Measurements from ENCODE around the gene FFAR1.
"Not testable (repeated sequence)": the region's sequence is repeated elsewhere in the genome, so short reads cannot be mapped to it uniquely, and the experiment has no call there.

FFAR1 gene

DNA sequence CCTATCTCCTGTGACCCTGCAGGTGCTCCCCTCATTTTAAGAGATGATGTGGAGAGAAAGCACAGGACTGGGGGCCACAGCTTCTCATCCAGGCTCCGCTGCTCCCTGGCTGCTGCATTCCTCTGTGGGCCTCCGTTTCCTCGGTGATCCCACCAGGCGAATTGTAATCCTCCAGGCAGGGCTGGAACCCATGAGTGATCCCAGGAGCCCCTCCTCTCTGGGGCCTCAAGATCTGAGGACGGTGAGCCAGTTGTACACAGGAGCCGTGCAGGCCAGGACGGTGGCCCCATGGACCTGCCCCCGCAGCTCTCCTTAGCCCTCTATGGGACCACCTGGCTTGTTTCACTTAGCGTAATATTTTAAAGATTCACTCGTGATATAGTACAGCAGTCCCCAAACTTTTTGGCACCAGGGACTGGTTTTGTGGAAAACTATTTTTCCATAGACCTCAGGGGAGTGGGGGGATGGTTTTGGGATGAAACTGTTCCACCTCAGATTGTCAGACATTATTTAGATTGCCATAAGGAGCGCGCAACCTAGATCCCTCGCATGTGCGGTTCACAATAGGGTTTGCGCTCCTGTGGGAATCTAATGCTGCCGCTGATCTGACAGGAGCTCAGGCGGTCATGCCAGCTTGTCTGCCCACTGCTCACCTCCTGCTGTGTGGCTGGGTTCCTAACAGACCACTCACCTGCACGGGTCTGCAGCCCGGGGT is 16.2 kb downstream of the FFAR1 start:
- DNase-seq, result no peak

DNA sequence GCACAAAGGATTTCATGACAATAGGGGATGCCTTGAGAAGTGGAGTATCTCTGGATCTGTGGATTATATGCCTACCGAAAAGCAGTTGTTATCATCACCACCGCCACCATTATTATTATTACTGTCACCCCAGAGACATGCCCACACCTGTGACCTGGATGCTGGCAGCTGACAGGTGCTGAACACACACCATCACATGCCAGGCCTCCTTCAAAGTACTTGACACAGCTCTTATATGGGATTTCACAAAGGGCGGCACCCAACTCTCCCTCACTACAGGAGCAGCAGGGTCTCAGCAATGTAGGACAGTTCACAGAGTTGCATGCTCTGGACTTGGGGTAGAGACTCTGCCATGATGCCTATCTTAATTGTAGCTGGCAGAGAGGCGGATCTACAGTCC is 17.6 kb downstream of the FFAR1 start:
- DNase-seq, result no peak

DNA sequence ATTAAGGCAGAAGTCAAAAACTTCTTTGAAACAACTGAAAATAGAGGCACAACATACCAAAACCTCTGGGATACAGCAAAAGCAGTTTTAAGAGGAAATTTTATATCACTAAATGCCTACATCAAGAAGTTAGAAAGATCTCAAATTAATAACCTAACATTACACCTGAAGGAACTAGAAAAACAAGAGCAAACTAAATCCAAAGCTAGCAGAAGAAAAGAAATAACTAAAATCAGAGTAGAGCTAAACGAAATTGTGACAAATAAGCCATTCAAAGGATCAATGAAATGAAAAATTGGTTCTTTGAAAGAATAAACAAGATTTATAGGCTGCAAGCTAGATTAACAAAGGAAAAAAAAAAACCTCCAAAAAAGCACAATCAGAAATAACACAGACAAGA is 20.7 kb downstream of the FFAR1 start:
- DNase-seq, result no peak

DNA sequence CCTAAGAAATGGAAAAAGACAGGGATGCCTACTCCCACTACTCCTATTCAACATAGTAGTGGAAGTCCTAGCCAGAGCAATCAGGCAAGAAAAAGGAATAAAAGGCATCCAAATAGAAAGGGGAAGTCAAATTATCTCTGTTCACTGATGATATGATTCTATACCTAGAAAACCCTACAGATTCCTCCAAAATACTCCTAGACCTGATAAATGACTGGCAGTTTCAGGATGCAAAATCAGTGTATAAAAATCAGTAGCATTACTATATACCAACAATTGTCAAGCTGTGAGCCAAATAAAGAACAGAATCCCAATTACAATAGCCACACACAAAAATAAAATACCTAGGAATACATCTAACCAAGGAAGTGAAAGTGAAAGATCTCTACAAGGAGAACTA is 21.8 kb downstream of the FFAR1 start:
- no peak for DNase-seq

DNA sequence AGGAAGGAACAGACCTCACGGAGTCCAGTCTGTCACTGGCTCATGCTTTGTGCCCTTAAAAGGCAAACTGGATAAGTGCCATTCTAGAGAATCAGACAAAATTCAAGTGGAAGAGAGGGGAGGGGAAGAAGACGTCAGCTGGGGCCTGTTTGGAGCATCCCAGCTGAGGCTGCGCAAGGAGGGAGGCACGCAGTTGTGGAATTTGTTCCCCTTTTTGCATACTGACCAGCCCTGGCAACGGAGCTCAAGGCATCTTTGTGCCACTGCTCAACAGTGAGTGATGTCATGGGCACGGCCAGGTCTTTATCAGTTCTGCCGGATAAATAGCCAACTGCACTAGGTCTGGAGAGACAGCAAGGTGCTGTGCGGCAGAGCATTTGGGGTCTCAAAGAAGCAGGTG is 23.0 kb downstream of the FFAR1 start, which contains the start of gene GPR42:
TSS of gene GPR42 (plus strand) at position 347 of the 400 bp plus-strand sequence. CDS start 292 bp downstream, outside the sequence.
- no peak for DNase-seq

DNA sequence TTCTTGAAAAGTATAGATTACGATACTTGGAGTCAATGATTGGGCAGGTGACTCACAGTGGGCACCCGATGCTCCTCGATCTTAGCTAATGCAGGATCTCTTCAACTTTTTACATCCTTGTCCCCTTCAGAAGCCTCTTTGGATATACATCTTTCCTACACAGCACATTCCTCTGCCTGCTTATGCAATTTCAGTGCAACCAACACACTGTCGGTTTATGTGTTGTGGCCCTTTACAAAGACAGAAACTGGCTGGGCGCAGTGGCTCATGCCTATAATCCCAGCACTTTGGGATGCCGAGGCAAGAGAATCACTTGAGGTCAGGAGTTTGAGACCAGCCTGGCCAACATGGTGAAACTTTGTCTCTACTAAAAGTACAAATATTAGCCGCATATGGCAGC is 25.8 kb downstream of the FFAR1 start:
- no peak for DNase-seq

DNA sequence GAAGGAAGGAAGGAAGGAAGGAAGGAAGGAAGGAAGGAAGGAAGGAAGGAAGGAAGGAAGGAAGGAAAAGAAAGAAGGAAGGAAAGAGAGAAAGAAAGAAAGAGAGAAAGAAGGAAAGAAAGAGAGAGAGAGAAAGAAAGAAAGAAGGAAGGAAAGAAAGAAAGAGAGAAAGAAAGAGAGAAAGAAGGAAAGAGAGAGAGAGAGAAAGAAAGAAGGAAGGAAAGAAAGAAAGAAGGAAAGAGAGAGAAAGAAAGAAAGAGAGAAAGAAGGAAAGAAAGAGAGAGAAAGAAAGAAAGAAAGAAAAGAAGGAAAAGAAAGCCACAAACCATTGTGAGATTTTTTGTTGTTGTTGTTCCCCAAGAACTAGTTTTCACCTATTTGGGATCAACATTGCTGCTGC is 26.3 kb downstream of the FFAR1 start:
- DNase-seq, result not testable (repeated sequence)

DNA sequence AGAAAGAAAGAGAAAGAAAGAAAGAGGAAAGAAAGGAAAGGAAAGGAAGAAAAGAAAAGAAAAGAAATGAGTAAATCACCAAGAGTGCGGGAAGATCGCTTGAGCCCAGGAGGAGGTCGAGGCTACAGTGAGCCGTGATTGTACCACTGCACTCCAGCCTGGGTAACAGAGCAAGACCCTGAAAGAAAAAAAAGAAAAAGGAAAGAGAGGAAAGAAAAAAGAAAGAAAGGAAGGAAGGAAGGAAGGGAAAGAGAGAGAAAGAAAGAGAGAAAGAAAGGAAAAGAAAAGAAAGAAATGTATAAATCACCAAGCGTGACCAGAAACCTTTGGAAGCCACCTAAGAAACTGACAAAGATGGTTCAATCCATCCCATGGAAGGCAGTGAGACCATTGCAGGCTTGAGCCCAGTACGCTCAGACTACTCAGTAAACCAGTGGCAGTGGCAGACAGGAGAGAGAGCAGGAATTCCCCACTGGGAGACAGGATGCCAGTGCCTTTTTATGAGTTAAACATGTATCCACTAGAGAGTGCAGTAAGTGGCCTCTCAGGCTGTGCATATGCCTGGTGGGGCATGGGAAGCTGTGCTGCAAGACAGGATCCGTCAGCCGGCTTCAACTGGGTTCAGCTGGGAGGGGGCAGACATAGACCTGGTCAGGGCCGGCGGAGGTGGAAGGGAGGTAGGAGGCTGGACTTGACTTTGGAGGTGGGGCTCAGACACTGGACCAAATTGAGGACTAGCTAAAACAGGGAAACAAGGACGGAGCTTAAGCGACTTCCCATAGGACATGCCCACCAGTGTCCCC is 28.0 kb downstream of the FFAR1 start:
- no peak for DNase-seq

DNA sequence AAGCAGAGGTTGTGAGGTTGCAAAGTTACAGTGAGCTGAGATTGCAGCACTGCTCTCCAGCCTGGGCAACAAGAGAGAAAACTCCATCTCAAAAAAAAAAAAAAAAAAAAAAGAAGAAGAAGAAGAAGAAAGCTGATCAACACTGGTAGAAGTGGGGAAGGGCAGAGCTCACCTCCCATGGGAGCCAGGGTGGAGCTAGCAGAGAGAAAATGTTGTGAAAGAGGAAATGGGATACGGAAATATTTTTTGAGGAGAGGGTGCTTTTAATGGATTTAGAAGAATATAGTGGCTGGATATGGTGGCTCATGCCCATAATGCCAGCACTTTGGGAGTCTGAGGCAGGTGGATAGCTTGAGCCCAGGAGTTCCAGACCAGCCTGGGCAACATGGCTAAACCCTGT is 30.0 kb downstream of the FFAR1 start:
- DNase-seq, result no peak

DNA sequence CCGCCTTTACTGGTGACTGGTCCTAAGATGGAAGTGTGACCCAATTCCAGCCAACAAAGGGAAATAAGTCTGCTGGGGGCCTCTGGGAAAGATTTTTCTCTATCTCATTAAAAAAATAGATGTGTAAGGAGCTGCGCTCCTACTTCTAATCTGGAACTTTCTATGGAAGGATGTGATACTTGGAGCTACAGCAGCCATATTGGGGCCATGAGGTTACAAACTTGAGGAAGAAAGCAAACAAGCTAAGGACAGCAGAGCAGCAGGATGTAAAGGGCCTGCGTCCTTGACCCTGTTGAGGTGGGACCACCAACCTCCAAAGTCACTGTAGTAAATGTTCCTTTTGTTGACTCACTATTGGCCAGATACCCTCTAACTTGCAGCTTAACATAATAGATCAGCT is 30.7 kb downstream of the FFAR1 start:
- no peak for DNase-seq

DNA sequence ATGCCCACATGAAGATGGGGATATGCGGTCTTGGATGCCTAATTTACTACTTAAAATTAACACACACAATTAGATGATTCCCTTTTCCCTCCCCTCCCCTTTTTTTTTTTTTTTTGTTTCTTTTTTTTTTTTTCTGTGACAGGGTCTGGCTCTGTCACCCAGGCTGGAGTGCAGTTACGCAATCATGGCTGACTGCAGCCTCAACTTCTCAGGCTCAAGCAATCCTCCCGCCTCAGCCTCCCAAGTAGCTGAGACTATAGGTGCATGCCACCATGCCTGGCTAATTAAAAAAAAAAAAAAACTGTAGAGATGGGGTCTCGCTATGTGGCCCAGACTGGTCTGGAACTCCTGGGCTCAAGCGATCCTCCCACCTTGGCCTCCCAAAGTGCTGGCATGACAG is 31.8 kb downstream of the FFAR1 start:
- DNase-seq, result not testable (repeated sequence)

DNA sequence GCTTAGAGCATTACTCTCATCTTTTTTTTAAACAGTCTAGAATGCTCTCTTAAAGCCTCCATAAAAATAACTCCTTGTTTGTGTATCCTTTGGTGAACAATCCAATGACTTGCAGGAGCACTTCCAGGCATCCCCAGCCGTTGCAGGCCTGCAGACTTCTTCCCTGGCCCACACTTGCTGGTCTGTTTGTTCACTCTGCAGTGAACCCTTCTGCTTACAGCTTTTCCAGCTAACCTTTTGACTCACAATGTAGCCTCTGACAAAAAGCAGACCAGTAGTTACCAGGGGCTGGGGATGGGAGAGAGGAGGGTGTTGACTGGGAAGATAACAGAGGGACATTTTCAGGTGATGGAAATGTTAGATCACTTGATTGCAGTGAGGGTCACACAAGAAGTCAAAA is 32.3 kb downstream of the FFAR1 start:
- no peak for DNase-seq

DNA sequence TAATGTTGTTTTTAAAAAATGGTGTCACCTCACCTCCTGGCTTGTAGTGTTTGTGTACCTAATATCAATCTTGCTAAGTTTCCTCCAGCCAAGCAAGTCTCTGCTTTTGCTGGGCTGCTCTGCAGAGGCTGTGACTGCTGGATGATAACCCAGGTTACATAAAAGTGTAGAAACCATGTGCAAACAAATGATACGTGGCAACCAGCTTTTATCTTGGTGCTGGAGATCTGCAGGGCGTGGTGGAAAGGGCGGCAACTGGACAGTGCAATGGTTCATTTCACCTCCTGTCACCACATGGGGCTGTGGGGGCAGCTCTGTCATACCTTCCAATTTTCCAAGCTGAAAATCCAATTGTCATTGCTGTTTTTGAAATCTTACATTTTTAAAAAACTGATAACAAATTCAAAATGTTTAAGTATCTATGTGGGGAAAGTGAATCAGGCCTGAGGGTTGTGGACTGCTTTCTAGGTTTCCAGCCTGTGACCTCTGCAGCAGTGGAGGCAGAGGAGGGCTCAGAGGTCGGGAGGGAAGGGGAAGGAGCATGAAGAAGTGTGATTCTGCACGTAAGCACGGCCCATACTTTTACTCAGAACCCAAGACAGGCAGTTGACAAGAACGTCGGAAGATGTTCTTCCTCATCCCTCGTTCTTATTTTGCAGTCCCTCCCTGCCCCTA is 32.9 kb downstream of the FFAR1 start:
- no peak for DNase-seq

DNA sequence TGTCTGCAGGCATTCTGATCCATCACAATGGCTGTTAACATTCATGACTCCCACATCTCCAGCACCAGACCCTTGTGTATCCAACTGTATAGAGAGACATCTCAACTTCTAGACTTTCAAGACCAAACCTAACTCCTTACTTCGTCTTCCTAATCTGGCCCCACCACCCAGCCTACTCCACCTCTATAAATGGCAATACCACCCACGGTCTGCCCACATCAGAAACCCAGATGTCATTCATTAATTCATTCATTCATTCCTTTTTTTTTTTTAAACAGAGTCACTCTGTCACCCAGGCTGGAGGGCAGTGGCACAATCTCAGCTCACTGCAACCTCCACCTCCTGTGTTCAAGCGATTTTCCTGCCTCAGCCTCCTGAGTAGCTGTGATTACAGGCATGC is 33.6 kb downstream of the FFAR1 start:
- DNase-seq, result no peak

DNA sequence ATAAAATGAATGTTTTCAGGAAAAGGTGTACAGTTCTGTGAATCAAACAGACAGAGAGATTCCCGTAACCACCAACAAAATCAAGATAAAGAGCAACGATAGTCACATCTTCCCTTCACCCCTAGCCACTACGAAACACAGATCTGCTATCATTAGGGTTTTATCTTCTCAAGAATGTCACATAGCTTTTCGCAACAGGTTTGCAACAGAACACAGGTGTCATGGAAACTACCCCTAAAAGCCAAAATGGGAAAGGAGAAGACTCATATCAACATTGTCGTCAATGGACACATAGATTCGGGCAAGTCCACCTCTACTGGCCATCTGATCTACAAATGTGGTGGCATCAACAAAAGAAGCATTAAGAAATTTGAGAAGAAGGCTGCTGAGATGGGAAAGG is 34.2 kb downstream of the FFAR1 start:
- DNase-seq, result no peak

DNA sequence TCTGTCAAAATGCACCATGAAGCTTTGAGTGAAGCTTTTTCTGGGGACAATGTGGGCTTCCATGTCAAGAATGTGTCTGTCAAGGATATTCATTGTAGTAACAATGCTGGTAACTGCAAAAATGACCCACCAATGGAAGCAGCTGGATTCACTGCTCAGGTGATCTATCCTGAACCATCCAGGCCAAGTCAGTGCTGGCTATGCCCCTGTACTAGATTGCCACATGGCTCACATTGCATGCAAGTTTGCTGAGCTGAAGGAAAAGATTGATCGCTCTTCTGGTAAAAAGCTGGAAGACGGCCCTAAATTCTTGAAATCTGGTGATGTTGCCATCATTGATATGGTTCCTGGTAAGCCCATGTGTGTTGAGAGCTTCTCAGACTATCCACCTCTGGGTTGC is 35.8 kb downstream of the FFAR1 start:
- no peak for DNase-seq

DNA sequence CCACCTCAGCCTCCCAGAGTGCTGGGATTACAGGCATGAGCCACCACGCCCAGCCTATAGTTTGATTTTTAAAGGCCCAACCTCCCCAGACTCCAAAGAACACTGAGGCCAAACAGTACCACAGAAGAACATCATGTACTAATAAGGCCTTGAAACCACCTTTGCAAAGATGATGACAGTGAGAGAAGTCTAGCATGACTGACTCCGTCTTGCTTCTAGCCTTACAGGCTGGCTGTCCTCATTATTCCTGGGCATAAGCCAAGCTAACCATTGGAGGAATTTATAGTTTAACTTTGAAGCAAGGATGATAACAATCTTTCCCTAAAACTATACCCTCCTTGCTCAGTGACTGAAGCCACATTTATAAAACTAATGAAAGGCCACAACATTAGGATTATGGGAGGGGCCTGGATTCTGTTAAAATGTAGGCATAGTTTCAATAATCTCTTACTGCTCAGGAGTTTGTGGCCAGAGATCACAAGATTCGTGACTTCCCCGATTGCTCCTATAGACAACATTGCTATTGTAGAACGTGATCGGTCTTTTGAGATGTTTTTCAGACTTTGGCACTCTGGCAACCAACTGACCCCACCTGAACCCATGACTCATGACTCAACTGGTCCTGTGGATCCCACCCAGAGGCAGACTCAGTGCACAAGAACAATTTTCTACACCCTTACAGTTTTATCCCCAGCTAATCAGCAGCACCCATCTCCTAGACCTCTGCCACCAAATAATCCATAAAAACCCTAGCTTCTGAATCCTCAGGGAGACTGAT is 40.8 kb downstream of the FFAR1 start:
- no peak for DNase-seq

DNA sequence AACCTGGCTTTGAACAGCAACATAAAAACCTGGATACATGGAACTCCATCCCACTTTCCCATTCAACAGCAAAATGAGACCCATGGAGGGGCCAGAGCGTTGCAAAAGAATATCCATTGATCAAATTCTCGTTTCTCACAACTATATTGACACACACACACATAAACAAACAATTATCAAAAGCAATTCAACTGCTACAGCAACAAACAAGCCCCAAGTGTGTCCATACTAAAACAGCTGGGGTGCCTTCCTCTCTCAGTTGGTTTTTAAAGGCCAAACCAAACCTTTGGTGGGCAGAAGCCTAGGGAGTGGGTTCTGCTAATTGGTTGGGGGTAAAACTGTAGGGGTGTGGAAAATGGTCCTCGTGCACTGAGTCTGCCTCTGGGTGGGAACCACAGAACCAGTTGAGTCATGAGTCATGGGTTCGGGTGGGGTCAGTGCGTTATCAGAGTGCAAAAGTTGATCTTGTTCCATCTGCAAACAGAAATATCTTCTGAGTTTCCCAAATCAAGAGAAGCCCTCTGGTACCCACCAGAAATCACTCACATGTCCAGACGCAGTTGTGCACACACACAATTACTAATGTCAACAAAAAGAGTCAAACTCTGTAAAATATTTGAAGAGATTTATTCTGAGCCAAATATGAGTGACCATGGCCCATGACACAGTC is 41.6 kb downstream of the FFAR1 start:
- DNase-seq, result no peak

DNA sequence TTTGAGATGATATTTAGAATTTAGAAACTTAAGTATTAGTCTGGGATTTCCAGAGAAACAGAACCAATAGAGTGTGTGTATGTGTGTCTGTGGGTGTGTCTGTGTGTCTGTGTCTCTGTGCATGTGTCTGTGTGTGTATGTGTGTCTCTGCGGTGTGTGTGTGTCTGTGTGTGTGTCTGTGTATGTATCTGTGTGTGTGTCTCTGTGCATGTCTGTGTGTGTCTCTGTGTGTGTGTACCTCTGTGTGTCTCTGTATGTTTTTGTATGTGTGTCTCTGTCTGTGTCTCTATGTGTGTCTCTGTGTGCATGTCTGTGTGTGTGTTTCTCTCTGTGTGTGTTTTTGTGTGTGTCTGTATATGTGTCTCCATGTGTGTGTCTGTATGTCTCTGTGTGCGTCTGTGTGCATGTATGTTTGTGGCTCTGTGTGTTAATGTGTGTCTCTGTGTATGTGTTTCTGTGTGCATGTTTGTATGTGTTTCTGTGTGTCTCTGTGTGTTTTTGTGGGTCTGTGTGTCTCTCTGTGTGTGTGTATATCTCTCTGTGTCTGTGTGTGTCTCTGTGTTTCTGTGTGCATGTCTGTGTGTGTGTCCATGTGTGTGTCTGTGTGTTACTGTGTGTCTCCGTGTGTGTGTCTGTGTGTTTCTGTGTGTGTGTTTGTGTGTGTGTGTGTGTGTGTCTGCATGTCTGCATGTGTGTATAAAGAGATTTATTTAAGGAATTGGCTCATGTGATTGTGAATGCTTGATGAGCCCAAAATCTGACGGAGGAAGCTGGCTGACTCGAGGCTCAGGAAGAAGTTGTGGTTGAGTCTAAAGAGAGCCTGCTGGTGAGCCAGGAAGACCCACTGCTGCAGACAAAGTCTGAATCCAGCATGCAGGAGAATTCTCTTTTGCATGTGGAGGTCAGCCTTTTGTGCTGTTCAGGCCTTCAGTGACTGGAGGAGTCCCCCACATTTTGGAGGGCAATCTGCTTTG is 45.3 kb downstream of the FFAR1 start:
- no peak for DNase-seq

DNA sequence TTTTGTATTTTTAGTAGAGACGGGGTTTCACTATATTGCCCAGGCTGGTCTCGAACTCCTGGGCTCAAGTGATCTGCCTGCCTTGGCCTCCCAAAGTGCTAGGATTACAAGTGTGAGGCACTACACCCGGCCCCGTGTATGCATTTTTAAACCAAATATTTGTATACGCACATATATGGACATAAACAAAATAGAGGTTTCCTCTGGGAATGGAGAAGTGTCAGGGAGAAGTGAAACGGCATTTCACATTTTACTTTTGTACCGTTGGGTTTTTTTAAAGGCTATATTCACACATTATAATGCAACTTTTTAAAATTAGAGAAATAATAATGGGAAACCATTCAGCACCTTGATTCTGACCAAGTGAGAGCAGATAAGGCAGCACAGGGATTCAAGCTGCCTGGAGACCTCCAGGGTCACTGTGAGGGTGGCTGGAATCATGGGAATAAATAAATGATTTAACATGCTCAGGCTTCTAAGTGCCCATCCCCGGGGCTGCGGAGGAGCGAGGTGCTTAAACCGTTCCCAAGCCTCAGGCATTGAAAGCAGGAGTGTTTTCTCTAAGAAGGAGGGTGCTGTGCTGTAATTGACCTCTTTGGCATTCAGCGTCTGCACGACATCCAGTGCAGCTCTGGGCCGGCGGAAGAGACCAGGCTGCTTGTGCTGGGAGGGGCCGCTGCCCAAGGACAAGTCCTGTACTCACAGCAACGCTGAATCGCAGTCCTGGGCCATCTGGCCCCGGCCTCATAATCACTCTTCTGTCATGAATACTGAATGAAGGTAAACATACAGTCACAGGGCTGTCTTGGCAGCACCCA is 47.9 kb downstream of the FFAR1 start:
- no peak for DNase-seq
